ENCODE data around the gene MAN2A1. TPM values are rescaled to one million over a fixed set of nuclear protein-coding genes. Genes with fewer than 3 reads are reported as not detected.
A peak's percentile ranks its signal among the peaks of the same experiment; 100 is the strongest.

Gene MAN2A1
- total RNA-seq, 1 experiment from 2014 or later = 78.0 TPM

DNA sequence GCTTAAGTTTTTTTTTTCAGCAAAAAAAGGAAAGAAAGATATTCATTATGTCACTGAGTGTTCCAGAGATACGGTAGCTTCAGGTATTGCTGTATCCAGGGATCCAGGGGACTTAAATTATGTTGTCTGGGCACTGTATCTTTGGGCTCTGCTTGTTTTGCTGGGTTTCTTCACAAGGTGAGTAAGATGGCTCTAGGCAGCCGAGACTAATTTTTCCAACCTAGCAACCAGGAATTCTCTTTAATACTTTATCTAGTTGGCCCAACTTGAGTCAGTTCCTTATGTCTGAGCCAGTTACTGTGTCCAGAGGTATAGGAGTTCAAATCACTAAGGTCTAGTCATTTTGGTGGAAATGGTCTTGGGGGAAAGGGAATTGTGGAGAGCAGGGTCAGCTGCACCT is 66.0 kb downstream of the MAN2A1 start:
- H4K20me1 ChIP-seq (ENCODE audit: control insufficient read depth, insufficient read depth, insufficient read length) = no peaks in the 10 kb centered on the region
- H3K9me3 Mint-ChIP-seq = peaks cover 4 to 6% of the 10 kb centered on the region in 2 experiments; a peak in 3 of 5 replicates
- DNase-seq = no peak
- H2BK120ac ChIP-seq (ENCODE audit: low read depth, low read length, poor library complexity, severe bottlenecking) = no peak overlapping the region
- no peak overlapping the region for H3K4me3 Mint-ChIP-seq
- H3K79me1 ChIP-seq (ENCODE audit: insufficient read depth, low read depth, low read length, poor library complexity, severe bottlenecking) = no peaks in the 10 kb centered on the region
- 0 out of 7 replicates have a peak overlapping the region, but pooled peaks of 1 of the 3 experiments have one; percentile 60 for H3K27ac Mint-ChIP-seq
- no peak overlapping the region for H3K56ac ChIP-seq (ENCODE audit: insufficient read length, low read depth, low read length)
- no CpG with 5 or more reads among the region's 2 CpGs for WGBS (ENCODE audit: extremely low coverage, insufficient read length, low lambda C conversion rate)
- no peaks in the 10 kb centered on the region for H3K4me1 ChIP-seq (ENCODE audit: insufficient read depth, low read length)
- no peak overlapping the region for H4K8ac ChIP-seq (replicated peaks; ENCODE audit: insufficient read length, low read depth, low read length)
- no peak overlapping the region for H3T11ph ChIP-seq (ENCODE audit: low read length)
- no peak overlapping the region for H3K18ac ChIP-seq (ENCODE audit: insufficient read length, low read depth, low read length)
- no peak overlapping the region for H2AFZ ChIP-seq (ENCODE audit: low read length)
- H3K36me3 Mint-ChIP-seq (ENCODE audit: insufficient read depth in 1 of 3, low read depth in 3 of 3) = peaks cover 35 to 46% (median 43%) of the 10 kb centered on the region in 3 experiments
- H2BK5ac ChIP-seq (ENCODE audit: insufficient read length, low read length) = no peak overlapping the region
- H4K91ac ChIP-seq (ENCODE audit: insufficient read length, low read depth, low read length) = no peak overlapping the region
- H3K9ac ChIP-seq (ENCODE audit: extremely low read depth, insufficient read length, low read length) = no peak overlapping the region
- H3K14ac ChIP-seq (ENCODE audit: insufficient read depth, low read length) = no peak overlapping the region
- H3K23ac ChIP-seq (ENCODE audit: insufficient read length, low read depth, low read length) = no peak overlapping the region
- H3K27me3 Mint-ChIP-seq (ENCODE audit: low read depth) = no peaks in the 10 kb centered on the region
- H3K79me2 ChIP-seq (ENCODE audit: insufficient read depth, low read length) = peaks cover 4% of the 10 kb centered on the region; the same call in 1 of the 2 replicates
- H4K5ac ChIP-seq (ENCODE audit: insufficient read length, low read depth, low read length) = no peak overlapping the region
- H3K23me2 ChIP-seq (ENCODE audit: insufficient read length, low read depth, low read length, poor library complexity, severe bottlenecking) = no peaks in the 10 kb centered on the region
- no peak overlapping the region for H2BK15ac ChIP-seq (ENCODE audit: low read depth, low read length)
- no peak overlapping the region for H2AK5ac ChIP-seq (ENCODE audit: insufficient read length, low read length)
- no peak overlapping the region for H3K4me2 ChIP-seq (ENCODE audit: insufficient read depth, insufficient read length, low read length)
- H2BK12ac ChIP-seq (ENCODE audit: insufficient read length, low read depth, low read length) = no peak overlapping the region
- TF ChIP-seq CTCF (conservative IDR thresholded peaks at IDR 0.05) = no peak
- no peak overlapping the region for H3K27ac ChIP-seq (ENCODE audit: insufficient read length, low read depth, low read length)
- no peak overlapping the region for H2BK20ac ChIP-seq (ENCODE audit: low read depth, low read length, poor library complexity, severe bottlenecking)
- no peaks in the 10 kb centered on the region for H3K9me3 ChIP-seq (ENCODE audit: control insufficient read depth, low read depth, low read length)
- H3K4ac ChIP-seq (ENCODE audit: low read depth, low read length) = no peak overlapping the region
- H3K27me3 ChIP-seq (ENCODE audit: insufficient read depth, low read length) = no peaks in the 10 kb centered on the region
- peaks cover 2 to 6% of the 10 kb centered on the region in 2 experiments; a peak in 3 of 4 replicates for H3K4me1 Mint-ChIP-seq

Data from H9 (cell line).